Choroid plexus epithelial cell (primary cell): ENCODE data around the gene NEIL1.

Source experiments
- DNase-seq: peaks from one replicate; pipeline ENCODE4 v3.0.0-alpha.2; 2010; ENCODE audit warnings: low read depth
- H3K4me3 ChIP-seq: 2 replicates; pipeline ENCODE4 v1.5.1; 2011; ENCODE audit warnings: low read depth, mild to moderate bottlenecking, control low read depth, low read length, moderate library complexity
- TF ChIP-seq, protein P1 (sequence below): conservative IDR thresholded peaks from 2 replicates; pipeline ENCODE4 v1.5.1; 2011; ENCODE audit warnings: low read depth, mild to moderate bottlenecking, control low read depth, inconsistent platforms, low read length, moderate library complexity

Gene NEIL1

DNA sequence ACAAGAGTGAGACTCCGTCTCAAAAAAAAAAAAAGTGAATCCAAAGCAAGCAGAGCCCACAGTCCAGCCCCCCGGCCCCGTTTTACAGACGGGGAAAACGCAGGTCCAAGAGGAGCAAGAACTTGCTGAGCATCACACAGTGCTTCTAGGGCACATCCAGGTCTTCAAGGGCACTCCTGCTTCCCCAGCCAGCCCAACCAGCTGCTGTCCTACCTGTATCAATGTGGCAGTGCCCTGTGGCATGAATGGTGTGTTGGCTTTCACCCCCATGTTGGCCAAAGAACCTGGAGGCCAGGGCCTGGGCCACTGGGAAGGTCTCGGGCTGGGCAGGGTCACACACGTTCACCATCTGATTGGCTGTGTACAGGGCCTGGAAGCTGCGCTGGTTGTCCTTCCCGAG is 16.9 kb downstream of the NEIL1 start:
- DNase-seq: no peak
- H3K4me3 ChIP-seq: no peak overlapping the region
- TF ChIP-seq, protein P1, sequence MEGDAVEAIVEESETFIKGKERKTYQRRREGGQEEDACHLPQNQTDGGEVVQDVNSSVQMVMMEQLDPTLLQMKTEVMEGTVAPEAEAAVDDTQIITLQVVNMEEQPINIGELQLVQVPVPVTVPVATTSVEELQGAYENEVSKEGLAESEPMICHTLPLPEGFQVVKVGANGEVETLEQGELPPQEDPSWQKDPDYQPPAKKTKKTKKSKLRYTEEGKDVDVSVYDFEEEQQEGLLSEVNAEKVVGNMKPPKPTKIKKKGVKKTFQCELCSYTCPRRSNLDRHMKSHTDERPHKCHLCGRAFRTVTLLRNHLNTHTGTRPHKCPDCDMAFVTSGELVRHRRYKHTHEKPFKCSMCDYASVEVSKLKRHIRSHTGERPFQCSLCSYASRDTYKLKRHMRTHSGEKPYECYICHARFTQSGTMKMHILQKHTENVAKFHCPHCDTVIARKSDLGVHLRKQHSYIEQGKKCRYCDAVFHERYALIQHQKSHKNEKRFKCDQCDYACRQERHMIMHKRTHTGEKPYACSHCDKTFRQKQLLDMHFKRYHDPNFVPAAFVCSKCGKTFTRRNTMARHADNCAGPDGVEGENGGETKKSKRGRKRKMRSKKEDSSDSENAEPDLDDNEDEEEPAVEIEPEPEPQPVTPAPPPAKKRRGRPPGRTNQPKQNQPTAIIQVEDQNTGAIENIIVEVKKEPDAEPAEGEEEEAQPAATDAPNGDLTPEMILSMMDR: no peak

DNA sequence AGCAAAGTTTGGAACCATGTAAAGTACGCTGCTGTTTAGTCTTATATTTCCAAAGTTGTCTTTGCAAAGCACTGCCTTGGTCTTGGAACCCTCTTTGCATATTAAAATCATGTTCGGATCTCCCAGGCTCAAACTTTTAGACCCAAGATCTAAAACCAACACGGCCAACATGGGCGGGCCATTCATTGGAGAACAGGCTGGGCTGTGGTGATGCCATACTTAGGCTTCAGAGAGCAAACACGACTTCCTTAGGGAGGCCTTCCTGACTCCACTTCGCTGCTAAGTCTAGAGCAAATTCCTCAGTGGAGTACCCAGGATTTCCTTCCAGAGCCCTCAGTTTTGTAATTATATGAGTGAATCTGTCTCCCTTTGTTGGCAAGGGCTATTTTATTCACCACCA is 18.0 kb downstream of the NEIL1 start:
- H3K4me3 ChIP-seq: no peak overlapping the region
- TF ChIP-seq, protein P1: no peak
- no peak for DNase-seq

- TF ChIP-seq, protein P1: no peak
- no peak for DNase-seq
- H3K4me3 ChIP-seq: no peak overlapping the region
These were observed 19.3 kb downstream of the NEIL1 start for GRCh38 chr15:75366163-75366562.

GRCh38 chr15:75367006-75367405 is 20.2 kb downstream of the NEIL1 start:
- H3K4me3 ChIP-seq: no peak overlapping the region
- no peak for DNase-seq
- TF ChIP-seq, protein P1: no peak

- peak overlapping the region; percentile 74 for H3K4me3 ChIP-seq
- TF ChIP-seq, protein P1: no peak
- no peak for DNase-seq
These were observed 20.6 kb downstream of the NEIL1 start for GRCh38 chr15:75367406-75367912.

DNA sequence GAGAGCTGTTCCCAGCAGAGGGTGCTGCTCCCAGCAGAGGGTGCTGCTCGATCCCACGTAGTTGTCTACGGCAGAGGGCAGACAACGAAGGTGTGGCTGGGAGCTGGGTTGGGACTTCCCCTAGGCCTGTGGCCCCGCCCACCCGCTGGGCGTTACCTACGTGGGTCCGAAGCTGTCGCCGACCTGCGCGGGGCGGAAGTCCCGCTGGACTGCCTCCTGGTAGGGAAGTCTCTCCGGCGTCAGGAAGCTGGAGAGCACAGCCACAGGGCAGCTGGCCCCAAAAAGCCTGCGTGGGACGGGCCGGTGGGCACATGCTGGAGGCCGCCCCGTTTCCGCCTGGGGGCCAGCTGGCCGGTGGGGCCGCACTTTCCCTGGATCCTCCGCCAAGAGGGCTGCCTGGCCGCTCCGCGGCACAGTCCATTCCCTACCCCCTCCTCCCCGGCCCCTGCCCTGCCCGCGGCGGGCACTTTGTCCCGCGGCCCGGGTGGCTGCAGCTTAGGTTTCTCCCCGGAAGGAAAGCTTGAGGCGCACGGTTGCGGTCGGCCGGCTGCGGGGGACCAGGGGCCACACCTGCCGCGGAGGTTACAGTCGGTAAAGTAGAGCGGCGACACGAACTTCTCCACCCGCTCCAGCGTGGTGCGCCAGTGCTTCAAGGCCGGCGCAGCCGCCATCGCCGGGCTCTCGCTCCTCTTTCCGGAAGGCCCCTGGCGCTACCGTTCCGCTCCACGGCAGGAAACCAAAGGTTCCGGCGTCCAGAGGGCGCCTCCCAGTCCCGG is 21.3 kb downstream of the NEIL1 start, which contains the start of gene MAN2C1:
MAN2C1 (minus strand) TSS at position 695 of the 776 bp plus-strand sequence; CDS start at position 671, 24 bp downstream.
- H3K4me3 ChIP-seq: peak within 1 kb of the TSS; percentile 74
- DNase-seq: peak; percentile 98
- TF ChIP-seq, protein P1: peak; percentile 84
